HepG2 (cell line): Measurements from ENCODE around the gene ERBB3. TPM values are rescaled to one million over a fixed set of nuclear protein-coding genes. Genes with fewer than 3 reads are reported as not detected.

Experiments
- ATF7-NPFF ChIP-seq: sonication (generic); formaldehyde crosslinking; IDR thresholded peaks from 2 replicates; pipeline ENCODE4 v1.8.1; 2023; ENCODE audit warnings: mild to moderate bottlenecking, low read depth, missing genetic modification reagents, moderate library complexity
- CAMTA2 ChIP-seq: sonication (generic); formaldehyde crosslinking; IDR thresholded peaks from 2 replicates; pipeline ENCODE4 v1.4.0; 2020; ENCODE audit warnings: mild to moderate bottlenecking, missing genetic modification reagents, borderline replicate concordance
- CREBL2 ChIP-seq: sonication (generic); formaldehyde crosslinking; IDR thresholded peaks from 2 replicates; pipeline ENCODE4 v1.8.1; 2023; ENCODE audit warnings: missing genetic modification reagents, mild to moderate bottlenecking, borderline replicate concordance
- ERF ChIP-seq: IDR thresholded peaks from 2 replicates; pipeline ENCODE4 v1.6.1; 2018; ENCODE audit warnings: missing biosample characterization, missing genetic modification reagents
- FOXP4 ChIP-seq: sonication (generic); formaldehyde crosslinking; IDR thresholded peaks from 2 replicates; pipeline ENCODE4 v1.4.0; 2020; ENCODE audit warnings: missing genetic modification reagents
- GATAD1 ChIP-seq: IDR thresholded peaks from 2 replicates; pipeline ENCODE4 v1.6.1; 2016; ENCODE audit warnings: missing genetic modification reagents, missing compliant biosample characterization
- HNF1B ChIP-seq: sonication (generic); formaldehyde crosslinking; IDR thresholded peaks from 2 replicates; pipeline ENCODE4 v1.5.1; 2020; ENCODE audit warnings: mild to moderate bottlenecking, moderate library complexity, missing genetic modification reagents
- MXD3 ChIP-seq: IDR thresholded peaks from 2 replicates; pipeline ENCODE4 v1.6.1; 2016; ENCODE audit warnings: mild to moderate bottlenecking, missing biosample characterization, missing genetic modification reagents
- NONO ChIP-seq, 2 experiments: fragments of 450-650 bp in 1 of 2; sonication (generic) in 1 of 2; formaldehyde crosslinking in 1 of 2; IDR thresholded peaks in 1 of 2; conservative IDR thresholded peaks in 1 of 2; 2 replicates each; pipeline versions ENCODE4 v1.6.1 to v1.8.0; 2017 to 2022; ENCODE audit warnings: mild to moderate bottlenecking in 1 of 2, missing genetic modification reagents in 1 of 2, moderate library complexity in 1 of 2
- RFXANK ChIP-seq: IDR thresholded peaks from 2 replicates; pipeline ENCODE4 v1.6.1; 2016
- STAT6 ChIP-seq: sonication (generic); formaldehyde crosslinking; IDR thresholded peaks from 2 replicates; pipeline ENCODE4 v1.4.0; 2020; ENCODE audit warnings: missing genetic modification reagents, mild to moderate bottlenecking, borderline replicate concordance
- TAF1 ChIP-seq: sonication (generic); formaldehyde crosslinking; IDR thresholded peaks from 2 replicates; pipeline ENCODE4 v1.4.0; 2020; ENCODE audit warnings: missing genetic modification reagents
- TBX2 ChIP-seq: sonication (generic); formaldehyde crosslinking; IDR thresholded peaks from 2 replicates; pipeline ENCODE4 v1.5.0; 2020; ENCODE audit warnings: missing genetic modification reagents, mild to moderate bottlenecking, borderline replicate concordance
- TFE3 ChIP-seq: IDR thresholded peaks from 2 replicates; pipeline ENCODE4 v1.6.1; 2016
- THYN1 ChIP-seq: sonication (generic); formaldehyde crosslinking; IDR thresholded peaks from 2 replicates; pipeline ENCODE4 v1.8.1; 2023; ENCODE audit warnings: low read depth, mild to moderate bottlenecking, moderate library complexity, missing genetic modification reagents, borderline replicate concordance
- TOPORS ChIP-seq: sonication (generic); formaldehyde crosslinking; IDR thresholded peaks from 2 replicates; pipeline ENCODE4 v1.8.0; 2023; ENCODE audit warnings: mild to moderate bottlenecking, missing genetic modification reagents
- U2AF1 ChIP-seq: fragments of 200-400 bp; formaldehyde crosslinking; optimal IDR thresholded peaks from 2 replicates; pipeline ENCODE3; 2017; ENCODE audit warnings: mild to moderate bottlenecking, low read depth, low read length
- ZFP36 ChIP-seq: fragments of 150-350 bp; IDR thresholded peaks from 2 replicates; pipeline ENCODE4 v1.6.1; 2018; ENCODE audit warnings: borderline replicate concordance, low read length, low read depth; ENCODE audit not compliant: partially characterized antibody
- ZNF33B ChIP-seq: sonication (generic); formaldehyde crosslinking; IDR thresholded peaks from 2 replicates; pipeline ENCODE4 v1.5.1; 2020; ENCODE audit warnings: mild to moderate bottlenecking, missing genetic modification reagents
- polyA plus RNA-seq, 8 experiments: library from polyadenylated mRNA; depleted of rRNA in 3 of 8; stranded (reverse) in 7 of 8; unstranded in 1 of 8; fragments of >200 nt; fragmentation: Illumina TruSeq in 4 of 8; extraction: Trizol in 4 of 8; gene quantifications; 2 replicates each; pipeline versions ENCODE4 v1.2.1 to v1.2.3, GENCODE V29; 2011 to 2016; ENCODE audit warnings: low read depth in 4 of 8, missing spikeins in 1 of 8, mixed read lengths in 1 of 8; ENCODE audit not compliant: insufficient read depth in 1 of 8
- total RNA-seq, 5 experiments: library from RNA; depleted of rRNA; stranded (reverse); fragments of >200 nt; fragmentation: Illumina TruSeq; extraction: Trizol; gene quantifications; 2 replicates each; pipeline ENCODE4 v1.2.3, GENCODE V29; 2016; ENCODE audit warnings: low read depth in 1 of 5

The ERBB3 gene
- total and polyA plus RNA-seq, 2 of the 13 experiments (the other 11 are each of a cell fraction or from before 2014, with no cell fraction given), result 93.6 to 358 TPM

GRCh38 chr12:56079723-56080555 is at the start of gene ERBB3 (continued):
- TF ChIP-seq STAT6 (CRISPR knock-in tag), result no peak
- TF ChIP-seq CAMTA2 (CRISPR knock-in tag), result no peak
- TF ChIP-seq TAF1 (CRISPR knock-in tag), result peak; percentile 84
- 0 out of 2 replicates have a peak, but pooled peaks have one; percentile 64 for TF ChIP-seq THYN1 (CRISPR knock-in tag)
- no peak for TF ChIP-seq ERF
- peak; percentile 84 for TF ChIP-seq FOXP4 (CRISPR knock-in tag)
- peak; percentile 14 for TF ChIP-seq U2AF1
- no peak for TF ChIP-seq CREBL2 (CRISPR knock-in tag)
- no peak; the same call in 1 of the 2 replicates for TF ChIP-seq TFE3
- no peak; the same call in 1 of the 2 replicates for TF ChIP-seq TBX2 (CRISPR knock-in tag)
- TF ChIP-seq HNF1B (CRISPR knock-in tag), result peak; percentile 54
- TF ChIP-seq GATAD1 (CRISPR knock-in tag), result peak; percentile 60
- no peak; the same call in 1 of the 2 replicates for TF ChIP-seq TOPORS
- peak; percentile 85; the same call in 1 of the 2 replicates for TF ChIP-seq MXD3
- TF ChIP-seq ZNF33B (CRISPR knock-in tag), result 0 out of 2 replicates have a peak, but pooled peaks have one; percentile 53
- no peak for TF ChIP-seq RFXANK
- TF ChIP-seq NONO (IDR thresholded peaks at IDR 0.05), result no peak
- TF ChIP-seq NONO (CRISPR knock-in tag; conservative IDR thresholded peaks at IDR 0.05), result peak; percentile 79
- TF ChIP-seq ATF7-NPFF (CRISPR knock-in tag), result peak; percentile 25; the same call in 1 of the 2 replicates
- TF ChIP-seq ZFP36, result no peak
